Smooth muscle cell (in vitro differentiated cells): Measurements from ENCODE around the gene MYO7A. TPM values are rescaled to one million over a fixed set of nuclear protein-coding genes. Genes with fewer than 3 reads are reported as not detected.

Source experiments
- DNase-seq: peaks from one replicate; lab custom pipeline; 2025; ENCODE audit not compliant: unreplicated experiment; lab: John Stamatoyannopoulos, UW
- H2AFZ ChIP-seq: fragments of 200-600 bp; sonication (generic); 2 replicates; pipeline ENCODE4 v1.6.0; 2016; ENCODE audit warnings: antibody characterized with exemption, low read depth, mild to moderate bottlenecking
- H3F3A ChIP-seq: fragments of 200-600 bp; sonication (generic); 2 replicates; pipeline ENCODE4 v1.6.0; 2017; ENCODE audit warnings: antibody characterized with exemption, low read depth
- H3K27ac ChIP-seq: fragments of 200-600 bp; sonication (generic); 2 replicates; pipeline ENCODE4 v1.5.1; 2016; ENCODE audit warnings: low read depth, mild to moderate bottlenecking
- H3K27me3 ChIP-seq: fragments of 200-600 bp; sonication (generic); 2 replicates; pipeline ENCODE4 v1.6.1; 2016; ENCODE audit warnings: low read depth, mild to moderate bottlenecking
- H3K36me3 ChIP-seq: fragments of 200-600 bp; sonication (generic); 2 replicates; pipeline ENCODE4 v1.5.1; 2016; ENCODE audit warnings: low read depth
- H3K4me1 ChIP-seq: fragments of 200-600 bp; sonication (generic); 2 replicates; pipeline ENCODE4 v1.5.1; 2016; ENCODE audit warnings: low read depth
- H3K4me2 ChIP-seq: fragments of 200-600 bp; sonication (generic); 2 replicates; pipeline ENCODE4 v1.6.0; 2016; ENCODE audit warnings: mild to moderate bottlenecking
- H3K4me3 ChIP-seq: fragments of 200-600 bp; sonication (generic); 2 replicates; pipeline ENCODE4 v1.5.1; 2016; ENCODE audit warnings: mild to moderate bottlenecking
- H3K79me2 ChIP-seq: fragments of 200-600 bp; sonication (generic); 2 replicates; pipeline ENCODE4 v1.6.0; 2016; ENCODE audit warnings: low read depth, mild to moderate bottlenecking
- H3K9ac ChIP-seq: fragments of 200-600 bp; sonication (generic); 2 replicates; pipeline ENCODE4 v1.6.0; 2016; ENCODE audit warnings: low read depth
- H3K9me3 ChIP-seq: fragments of 200-600 bp; sonication (generic); replicated peaks from 2 replicates; pipeline ENCODE4 v1.5.1; 2016; ENCODE audit warnings: low read depth
- H4K20me1 ChIP-seq: fragments of 200-600 bp; sonication (generic); 2 replicates; pipeline ENCODE4 v1.6.0; 2016; ENCODE audit warnings: low read depth
- CTCF ChIP-seq: fragments of 200-600 bp; sonication (generic); IDR thresholded peaks from 2 replicates; pipeline ENCODE4 v1.5.1; 2017; ENCODE audit warnings: borderline replicate concordance, mild to moderate bottlenecking, antibody characterized with exemption; ENCODE audit not compliant: insufficient read depth, poor library complexity, severe bottlenecking
- WGBS: methylation state at CpG from one replicate; pipeline ENCODE4 v1.1.7; 2016; ENCODE audit warnings: low lambda C conversion rate; 5-methylcytosine and 5-hydroxymethylcytosine counted together
- polyA plus RNA-seq: library from polyadenylated mRNA; unstranded; fragments of >200 nt; fragmentation: Nextera tagmentation; extraction: Ambion mirVana; gene quantifications from 2 replicates; pipeline ENCODE4 v1.2.1, GENCODE V29; 2016
- total RNA-seq: library from RNA; depleted of rRNA; stranded (reverse); fragments of >200 nt; gene quantifications from 2 replicates; pipeline ENCODE4 v1.2.3, GENCODE V29; 2014

Gene MYO7A
- total and polyA plus RNA-seq, 2 experiments from 2014 or later = 0.08 to 0.18 TPM

DNA sequence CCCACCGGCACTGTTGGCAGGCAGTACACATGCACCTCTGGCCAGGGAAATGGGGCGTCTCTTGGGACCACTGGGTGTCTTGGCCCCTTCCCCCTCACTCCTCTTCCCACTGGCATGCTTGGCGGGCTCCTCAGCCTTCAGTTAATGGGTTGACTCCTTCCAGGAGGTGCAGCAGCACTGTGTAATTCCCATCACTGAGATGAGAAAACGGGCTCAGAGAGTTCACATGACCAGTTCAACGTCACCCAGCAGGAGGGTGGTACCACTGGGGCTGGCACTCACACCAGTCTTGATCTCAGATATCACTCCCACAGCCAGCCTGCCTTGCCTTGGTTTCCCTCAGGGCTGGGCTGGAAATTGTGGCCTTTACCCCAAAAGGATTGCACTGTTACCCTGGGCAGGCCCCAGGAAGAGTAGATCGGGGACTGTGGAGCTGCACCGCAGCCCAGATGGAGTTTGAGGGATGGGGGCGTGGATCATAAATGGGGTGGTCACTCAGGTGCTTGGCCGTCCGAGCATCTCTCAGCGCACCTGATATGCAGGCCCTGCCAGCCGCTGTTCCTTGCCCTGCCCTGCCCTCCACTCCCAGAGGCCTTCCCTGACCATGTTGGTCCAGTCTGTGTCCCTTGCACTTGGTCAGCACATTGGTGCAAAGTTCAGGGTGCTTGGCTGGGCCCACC, 44.3 kb upstream of the MYO7A start:
- TF ChIP-seq CTCF = no peak
- H3K9ac ChIP-seq = no peak overlapping the region
- 98% methylated on average over 12 of the region's 12 CpGs for WGBS
- no peak for DNase-seq
- no peaks in the 10 kb centered on the region for H3F3A ChIP-seq
- no peaks in the 10 kb centered on the region for H3K4me1 ChIP-seq
- no peaks in the 10 kb centered on the region for H3K9me3 ChIP-seq
- peaks cover 15% of the 10 kb centered on the region for H3K79me2 ChIP-seq
- H3K27ac ChIP-seq = no peak overlapping the region
- no peaks in the 10 kb centered on the region for H3K36me3 ChIP-seq
- H3K4me2 ChIP-seq = no peak overlapping the region
- no peak overlapping the region for H2AFZ ChIP-seq
- no peak overlapping the region for H3K4me3 ChIP-seq
- H3K27me3 ChIP-seq = no peaks in the 10 kb centered on the region
- H4K20me1 ChIP-seq = peaks cover 10% of the 10 kb centered on the region

DNA sequence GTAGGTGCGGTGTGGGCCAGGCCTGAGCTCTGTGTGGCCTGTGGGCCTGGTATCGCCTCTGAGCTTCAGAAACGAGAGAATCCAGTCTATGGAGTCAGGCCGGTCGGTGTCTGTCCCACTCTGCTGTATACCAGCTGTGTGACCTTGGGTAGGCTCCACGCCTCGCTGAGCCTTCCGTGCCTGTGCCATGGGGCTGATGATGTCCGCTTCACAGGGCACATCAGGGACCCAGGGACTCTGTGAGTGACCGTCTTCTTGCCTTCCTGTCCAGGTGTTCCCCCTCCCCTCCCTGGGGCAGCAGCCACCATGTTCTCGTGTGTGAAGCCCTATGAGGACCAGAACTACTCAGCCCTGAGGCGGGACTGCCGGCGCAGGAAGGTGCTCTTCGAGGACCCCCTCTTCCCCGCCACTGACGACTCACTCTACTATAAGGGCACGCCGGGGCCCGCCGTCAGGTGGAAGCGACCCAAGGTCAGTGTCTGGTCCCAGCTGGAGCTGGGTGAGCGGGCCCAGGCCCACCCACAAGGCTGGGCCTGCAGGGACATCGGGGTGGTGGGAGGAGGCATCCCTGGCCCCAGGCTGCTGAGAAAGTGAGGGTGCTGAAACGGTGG, 43.4 kb upstream of the MYO7A start:
- DNase-seq = no peak
- Histone ChIP-seq H3K36me3 (no peaks in the 10 kb centered on the region), H3K27ac (no peak overlapping the region), H3K9me3 (no peaks in the 10 kb centered on the region), H3K9ac (no peak overlapping the region), H3K27me3 (no peaks in the 10 kb centered on the region), H3K4me2 (no peak overlapping the region), H3K4me3 (no peak overlapping the region), H3K79me2 (peaks cover 12% of the 10 kb centered on the region), H2AFZ (no peak overlapping the region), H3K4me1 (no peaks in the 10 kb centered on the region), H4K20me1 (peaks cover 13% of the 10 kb centered on the region), H3F3A (no peaks in the 10 kb centered on the region)
- 98% methylated on average over 25 of the region's 25 CpGs for WGBS
- no peak for TF ChIP-seq CTCF

- Histone ChIP-seq H3K4me1 (no peaks in the 10 kb centered on the region), H3K9me3 (no peaks in the 10 kb centered on the region), H3K9ac (no peak overlapping the region), H3K79me2 (peaks cover 6% of the 10 kb centered on the region), H3F3A (no peaks in the 10 kb centered on the region), H3K4me2 (no peak overlapping the region), H3K36me3 (no peaks in the 10 kb centered on the region), H3K27me3 (no peaks in the 10 kb centered on the region), H3K27ac (no peak overlapping the region), H4K20me1 (peaks cover 19% of the 10 kb centered on the region), H3K4me3 (no peak overlapping the region), H2AFZ (no peak overlapping the region)
- 92% methylated on average over 6 of the region's 6 CpGs for WGBS
- no peak for DNase-seq
- no peak for TF ChIP-seq CTCF
Observed at GRCh38 chr11:77085652-77086051, 42.4 kb upstream of the MYO7A start.
